Brain microvascular endothelial cell (primary cell): ENCODE measurements around the gene SEPTIN5.

ENCODE experiments used
- DNase-seq: peaks from one replicate; pipeline ENCODE4 v3.0.0-alpha.2; 2020
- H3K27ac ChIP-seq: fragments of 250-450 bp; sonication (Bioruptor Pico); 2 replicates; pipeline ENCODE4 v1.5.1; 2020; ENCODE audit warnings: mild to moderate bottlenecking, moderate library complexity
- H3K27me3 ChIP-seq: fragments of 250-450 bp; sonication (Bioruptor Pico); replicated peaks from 2 replicates; pipeline ENCODE4 v1.5.1; 2020; ENCODE audit warnings: mild to moderate bottlenecking
- H3K36me3 ChIP-seq: fragments of 250-450 bp; sonication (Bioruptor Pico); replicated peaks from 2 replicates; pipeline ENCODE4 v1.5.1; 2020; ENCODE audit warnings: mild to moderate bottlenecking
- H3K4me3 ChIP-seq: 2 replicates; pipeline ENCODE4 v1.5.1; 2011; ENCODE audit warnings: low read depth, mild to moderate bottlenecking, control low read depth, low read length, moderate library complexity
- in situ Hi-C: cut with HindIII; loops from 2 replicates; pipeline ENCODE4 v1.10.0; 2017; ENCODE audit warnings: low sequenced_read_pairs, low pct_ligation_motif_present
- TF ChIP-seq, protein P1 (sequence below): IDR thresholded peaks from 2 replicates; pipeline ENCODE4 v1.5.1; 2011; ENCODE audit warnings: low read depth, mild to moderate bottlenecking, moderate library complexity, low read length, control low read depth, inconsistent platforms; ENCODE audit errors: missing control alignments

The SEPTIN5 gene

DNA sequence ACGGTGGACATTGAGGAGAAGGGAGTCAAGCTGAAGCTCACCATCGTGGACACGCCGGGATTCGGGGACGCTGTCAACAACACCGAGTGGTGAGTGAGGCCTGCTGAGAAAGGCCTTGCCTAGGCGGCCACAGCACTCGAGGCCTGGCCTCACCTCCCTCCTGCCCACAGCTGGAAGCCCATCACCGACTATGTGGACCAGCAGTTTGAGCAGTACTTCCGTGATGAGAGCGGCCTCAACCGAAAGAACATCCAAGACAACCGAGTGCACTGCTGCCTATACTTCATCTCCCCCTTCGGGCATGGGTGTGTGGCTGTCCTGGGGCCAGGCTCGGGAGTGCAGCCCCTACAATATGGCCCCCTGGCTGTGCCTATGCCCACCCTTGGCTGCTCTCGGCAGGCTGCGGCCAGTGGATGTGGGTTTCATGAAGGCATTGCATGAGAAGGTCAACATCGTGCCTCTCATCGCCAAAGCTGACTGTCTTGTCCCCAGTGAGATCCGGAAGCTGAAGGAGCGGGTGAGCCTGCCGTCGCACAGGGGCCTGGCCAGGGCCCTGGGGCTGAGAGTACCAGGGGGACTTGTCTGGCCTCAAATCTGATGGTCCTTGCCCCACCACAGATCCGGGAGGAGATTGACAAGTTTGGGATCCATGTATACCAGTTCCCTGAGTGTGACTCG is 6.0 kb downstream of the SEPTIN5 start:
- no peak for DNase-seq
- in situ Hi-C loops = no loop called here
- Histone ChIP-seq H3K4me3 (no peak overlapping the region), H3K36me3 (peaks cover 18% of the 10 kb centered on the region), H3K27ac (no peak overlapping the region), H3K27me3 (no peaks in the 10 kb centered on the region)
- TF ChIP-seq, protein P1, sequence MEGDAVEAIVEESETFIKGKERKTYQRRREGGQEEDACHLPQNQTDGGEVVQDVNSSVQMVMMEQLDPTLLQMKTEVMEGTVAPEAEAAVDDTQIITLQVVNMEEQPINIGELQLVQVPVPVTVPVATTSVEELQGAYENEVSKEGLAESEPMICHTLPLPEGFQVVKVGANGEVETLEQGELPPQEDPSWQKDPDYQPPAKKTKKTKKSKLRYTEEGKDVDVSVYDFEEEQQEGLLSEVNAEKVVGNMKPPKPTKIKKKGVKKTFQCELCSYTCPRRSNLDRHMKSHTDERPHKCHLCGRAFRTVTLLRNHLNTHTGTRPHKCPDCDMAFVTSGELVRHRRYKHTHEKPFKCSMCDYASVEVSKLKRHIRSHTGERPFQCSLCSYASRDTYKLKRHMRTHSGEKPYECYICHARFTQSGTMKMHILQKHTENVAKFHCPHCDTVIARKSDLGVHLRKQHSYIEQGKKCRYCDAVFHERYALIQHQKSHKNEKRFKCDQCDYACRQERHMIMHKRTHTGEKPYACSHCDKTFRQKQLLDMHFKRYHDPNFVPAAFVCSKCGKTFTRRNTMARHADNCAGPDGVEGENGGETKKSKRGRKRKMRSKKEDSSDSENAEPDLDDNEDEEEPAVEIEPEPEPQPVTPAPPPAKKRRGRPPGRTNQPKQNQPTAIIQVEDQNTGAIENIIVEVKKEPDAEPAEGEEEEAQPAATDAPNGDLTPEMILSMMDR = no peak

DNA sequence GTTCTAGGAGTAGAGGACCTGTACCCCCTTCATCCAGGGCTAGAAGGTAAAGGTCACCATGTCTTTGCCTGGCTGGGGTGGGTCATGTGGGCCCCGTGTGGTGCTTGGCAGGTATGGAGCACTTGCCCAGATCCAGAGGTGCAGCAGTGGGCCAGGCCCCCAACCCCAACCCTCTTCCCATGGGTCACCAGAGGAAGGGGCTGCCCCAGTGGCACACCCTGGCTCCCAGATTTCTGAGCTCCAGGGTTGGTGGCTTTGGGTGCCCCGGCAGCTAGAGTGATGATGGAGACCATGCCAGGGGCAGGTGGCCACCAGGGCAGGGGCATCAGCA is 6.7 kb downstream of the SEPTIN5 start:
- Histone ChIP-seq H3K36me3 (peaks cover 18% of the 10 kb centered on the region), H3K27me3 (no peaks in the 10 kb centered on the region), H3K4me3 (no peak overlapping the region), H3K27ac (no peak overlapping the region)
- TF ChIP-seq, protein P1 = no peak
- in situ Hi-C loops = no loop called here
- no peak for DNase-seq

DNA sequence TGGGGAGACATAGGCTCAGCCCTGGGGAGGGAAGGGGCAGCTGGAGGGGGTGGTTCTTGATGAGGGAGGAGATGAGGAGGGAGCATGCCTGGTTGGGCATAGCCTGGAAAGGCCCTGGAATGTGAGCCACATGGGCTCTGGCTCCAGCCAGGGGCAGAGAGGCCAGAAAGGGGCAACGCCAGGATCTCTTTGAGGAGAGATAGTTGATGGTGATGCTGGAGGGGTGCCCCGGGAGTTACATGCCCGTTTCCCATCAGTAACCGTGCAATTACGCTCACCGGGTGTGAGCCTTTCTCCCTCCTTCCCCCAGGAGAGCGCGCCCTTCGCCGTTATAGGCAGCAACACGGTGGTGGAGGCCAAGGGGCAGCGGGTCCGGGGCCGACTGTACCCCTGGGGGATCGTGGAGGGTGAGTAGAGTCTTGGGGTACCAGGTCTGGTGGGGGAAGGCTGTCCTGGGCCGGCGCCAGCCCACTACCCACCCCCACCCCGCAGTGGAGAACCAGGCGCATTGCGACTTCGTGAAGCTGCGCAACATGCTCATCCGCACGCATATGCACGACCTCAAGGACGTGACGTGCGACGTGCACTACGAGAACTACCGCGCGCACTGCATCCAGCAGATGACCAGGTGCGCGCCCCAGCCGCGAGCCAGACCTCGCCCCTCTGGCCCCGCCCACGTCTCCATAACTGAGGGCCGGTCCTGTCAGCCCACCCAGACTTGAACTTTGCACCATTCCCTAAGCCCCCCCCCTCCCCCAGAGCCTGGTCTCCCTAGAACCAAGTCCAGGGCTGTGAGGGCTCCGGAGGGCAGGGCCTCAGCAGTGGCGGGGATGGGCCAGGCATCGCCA is 7.3 kb downstream of the SEPTIN5 start:
- no peak for DNase-seq
- no peaks in the 10 kb centered on the region for H3K27me3 ChIP-seq
- no peak overlapping the region for H3K4me3 ChIP-seq
- in situ Hi-C loops = no loop called here
- TF ChIP-seq, protein P1 = no peak
- peaks cover 18% of the 10 kb centered on the region for H3K36me3 ChIP-seq
- no peak overlapping the region for H3K27ac ChIP-seq

DNA sequence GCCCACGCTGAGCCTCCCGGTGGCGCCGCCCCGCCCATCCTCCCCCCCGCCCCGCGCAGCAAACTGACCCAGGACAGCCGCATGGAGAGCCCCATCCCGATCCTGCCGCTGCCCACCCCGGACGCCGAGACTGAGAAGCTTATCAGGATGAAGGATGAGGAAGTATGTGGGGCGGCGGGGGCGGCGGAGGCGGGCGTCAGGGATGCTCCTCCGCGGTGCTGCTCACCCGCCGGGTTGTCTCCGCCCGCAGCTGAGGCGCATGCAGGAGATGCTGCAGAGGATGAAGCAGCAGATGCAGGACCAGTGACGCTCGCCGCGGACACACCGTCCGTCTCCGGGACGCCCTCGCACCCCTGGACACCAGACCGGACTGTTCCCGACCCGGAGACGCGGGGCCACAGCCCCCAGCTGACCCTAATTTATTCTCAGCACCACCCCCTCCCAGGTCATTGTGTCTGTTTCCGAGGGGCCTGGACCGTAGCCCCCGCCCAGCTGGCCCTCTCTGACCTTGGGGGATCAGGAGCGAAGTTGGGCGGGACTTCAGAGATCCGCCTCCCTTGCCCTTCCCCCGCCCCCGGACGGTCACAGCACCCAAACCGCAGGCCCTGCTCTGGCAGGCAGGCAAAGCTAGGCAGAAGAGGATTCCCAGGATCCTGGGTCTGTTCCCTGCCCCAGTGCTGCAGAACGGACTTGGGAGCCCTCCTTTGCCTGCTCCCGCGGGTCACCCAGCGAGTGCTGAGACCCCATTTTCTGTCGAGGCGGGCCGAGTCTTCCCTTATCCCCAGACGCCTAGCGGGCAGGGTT is 8.1 kb downstream of the SEPTIN5 start:
- in situ Hi-C loops = no loop called here
- Histone ChIP-seq H3K36me3 (peaks cover 18% of the 10 kb centered on the region), H3K4me3 (no peak overlapping the region), H3K27me3 (no peaks in the 10 kb centered on the region), H3K27ac (no peak overlapping the region)
- DNase-seq = no peak
- TF ChIP-seq, protein P1 = no peak

DNA sequence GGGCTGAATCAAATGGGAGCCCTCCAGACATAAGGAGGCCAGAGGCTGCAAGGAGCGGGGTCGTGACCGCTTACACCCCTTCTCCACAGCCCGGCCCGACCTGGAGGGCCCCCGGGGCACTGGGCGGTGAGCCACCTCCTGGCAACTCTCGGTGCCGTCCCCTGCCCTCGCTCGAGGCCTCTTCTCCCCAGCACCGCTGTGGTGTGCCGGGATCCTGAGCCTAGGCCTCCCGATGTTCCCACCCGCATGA is 8.6 kb downstream of the SEPTIN5 start:
- no peak for DNase-seq
- in situ Hi-C loops = no loop called here
- Histone ChIP-seq H3K36me3 (peaks cover 18% of the 10 kb centered on the region), H3K27me3 (no peaks in the 10 kb centered on the region), H3K27ac (no peak overlapping the region), H3K4me3 (no peak overlapping the region)
- TF ChIP-seq, protein P1 = no peak
